ENCODE results near the gene MTA3. TPM values are rescaled to one million over a fixed set of nuclear protein-coding genes. Genes with fewer than 3 reads are reported as not detected.

The MTA3 gene
- total and polyA plus RNA-seq, 2 donors (not counting 1 experiment from before 2014, with no cell fraction given) = 13.4 to 33.2 TPM

- Mint-ChIP-seq H3K4me1 (peaks cover 9% of the 10 kb centered on the region), H3K9me3 (ENCODE audit: insufficient read depth) (no peaks in the 10 kb centered on the region), H3K4me3 (no peak overlapping the region), H3K27ac (no peak overlapping the region), H3K27me3 (no peaks in the 10 kb centered on the region)
- H4K20me1 ChIP-seq (ENCODE audit: control insufficient read depth, insufficient read depth, low read length, poor library complexity, severe bottlenecking) = no peaks in the 10 kb centered on the region
- ChIA-PET CTCF (interaction anchor here (0.5 kb wide), 1 partner anchor 161 kb away, joined by 3 read pairs; no protein-coding TSS in a partner anchor), POLR2A (interaction anchor here (0.5 kb wide), 1 partner anchor 25 kb away, joined by 5 read pairs; no protein-coding TSS in a partner anchor)
- H3K4me2 ChIP-seq (replicated peaks; ENCODE audit: low read depth, low read length, poor library complexity, severe bottlenecking) = no peak overlapping the region
- H3K4me1 ChIP-seq (ENCODE audit: control insufficient read depth in 2 of 2, insufficient read depth in 2 of 2, low read length in 2 of 2) = peaks cover 3 to 7% of the 10 kb centered on the region in 2 donors
- no peaks in the 10 kb centered on the region for H3K36me3 ChIP-seq (replicated peaks in 1 of 2; ENCODE audit: control extremely low read depth in 1 of 2, control insufficient read depth in 1 of 2, extremely low read depth in 1 of 2, insufficient read depth in 2 of 2, low read length in 1 of 2)
- TF ChIP-seq CTCF (IDR thresholded peaks at IDR 0.05) (no peak), EZH2 (IDR thresholded peaks at IDR 0.05; ENCODE audit: borderline replicate concordance, insufficient read depth, low read depth, low read length, poor library complexity, severe bottlenecking) (no peak)
- H2AFZ ChIP-seq (ENCODE audit: insufficient read depth, low read depth, low read length, poor library complexity, severe bottlenecking) = no peak overlapping the region
- H3K9ac ChIP-seq (ENCODE audit: low read length) = no peak overlapping the region
- no peak for ATAC-seq (ENCODE audit: low read depth)
- H3K4me3 ChIP-seq (ENCODE audit: control extremely low read depth in 1 of 5, extremely low read depth in 1 of 5, insufficient read depth in 1 of 5, low read depth in 2 of 5, low read length in 4 of 5) = no peak overlapping the region
- H3K79me2 ChIP-seq (ENCODE audit: control insufficient read depth, insufficient read depth, low read length) = peaks cover 25% of the 10 kb centered on the region
- no peaks in the 10 kb centered on the region for H3K9me3 ChIP-seq (ENCODE audit: control extremely low read depth in 1 of 3, control insufficient read depth in 2 of 3, insufficient read depth in 1 of 3, low read length in 2 of 3)
- no peak overlapping the region for H3K27ac ChIP-seq (ENCODE audit: low read length in 2 of 2)
- DNase-seq = no peak
- intact Hi-C loops (cut with micrococcal nuclease) = no loop called here
- 88% methylated on average over 12 of the region's 15 CpGs for WGBS (ENCODE audit: insufficient coverage)
- H3K27me3 ChIP-seq (replicated peaks in 1 of 4; ENCODE audit: control extremely low read depth in 1 of 4, control insufficient read depth in 3 of 4, insufficient read depth in 4 of 4, low read length in 3 of 4) = no peaks in the 10 kb centered on the region
These were observed 218.3 kb downstream of the MTA3 start for GRCh38 chr2:42786561-42787345.

GRCh38 chr2:42787424-42787787 is 219.0 kb downstream of the MTA3 start:
- Mint-ChIP-seq H3K27me3 (no peaks in the 10 kb centered on the region), H3K4me1 (peaks cover 14% of the 10 kb centered on the region), H3K9me3 (ENCODE audit: insufficient read depth) (no peaks in the 10 kb centered on the region), H3K27ac (no peak overlapping the region), H3K4me3 (no peak overlapping the region)
- 92% methylated on average over 2 of the region's 3 CpGs for WGBS (ENCODE audit: insufficient coverage)
- Histone ChIP-seq H3K4me3 (ENCODE audit: control extremely low read depth in 1 of 5, extremely low read depth in 1 of 5, insufficient read depth in 1 of 5, low read depth in 2 of 5, low read length in 4 of 5) (no peak overlapping the region), H2AFZ (ENCODE audit: insufficient read depth, low read depth, low read length, poor library complexity, severe bottlenecking) (no peak overlapping the region), H3K9me3 (ENCODE audit: control extremely low read depth in 1 of 3, control insufficient read depth in 2 of 3, insufficient read depth in 1 of 3, low read length in 2 of 3) (no peaks in the 10 kb centered on the region), H4K20me1 (ENCODE audit: control insufficient read depth, insufficient read depth, low read length, poor library complexity, severe bottlenecking) (no peaks in the 10 kb centered on the region), H3K9ac (ENCODE audit: low read length) (no peak overlapping the region), H3K27ac (ENCODE audit: low read length in 2 of 2) (no peak overlapping the region), H3K27me3 (replicated peaks in 1 of 4; ENCODE audit: control extremely low read depth in 1 of 4, control insufficient read depth in 3 of 4, insufficient read depth in 4 of 4, low read length in 3 of 4) (no peaks in the 10 kb centered on the region), H3K79me2 (ENCODE audit: control insufficient read depth, insufficient read depth, low read length) (peaks cover 29% of the 10 kb centered on the region), H3K4me2 (replicated peaks; ENCODE audit: low read depth, low read length, poor library complexity, severe bottlenecking) (no peak overlapping the region), H3K4me1 (ENCODE audit: control insufficient read depth in 2 of 2, insufficient read depth in 2 of 2, low read length in 2 of 2) (peaks cover 6 to 11% of the 10 kb centered on the region in 2 donors), H3K36me3 (replicated peaks in 1 of 2; ENCODE audit: control extremely low read depth in 1 of 2, control insufficient read depth in 1 of 2, extremely low read depth in 1 of 2, insufficient read depth in 2 of 2, low read length in 1 of 2) (no peaks in the 10 kb centered on the region)
- POLR2A ChIA-PET = no interaction called here
- no peak for ATAC-seq (ENCODE audit: low read depth)
- CTCF ChIA-PET = no interaction called here
- intact Hi-C loops (cut with micrococcal nuclease) = no loop called here
- no peak for DNase-seq
- TF ChIP-seq EZH2 (IDR thresholded peaks at IDR 0.05; ENCODE audit: borderline replicate concordance, insufficient read depth, low read depth, low read length, poor library complexity, severe bottlenecking) (no peak), CTCF (IDR thresholded peaks at IDR 0.05) (no peak)

Measured in B cell (primary cell).